Measurements from ENCODE around the gene KRT16. TPM values are rescaled to one million over a fixed set of nuclear protein-coding genes. Genes with fewer than 3 reads are reported as not detected.
"Not testable (repeated sequence)": the region's sequence is repeated elsewhere in the genome, so short reads cannot be mapped to it uniquely, and the experiment has no call there.

KRT16 gene
- total RNA-seq, 1 donor from 2014 or later: not detected

DNA sequence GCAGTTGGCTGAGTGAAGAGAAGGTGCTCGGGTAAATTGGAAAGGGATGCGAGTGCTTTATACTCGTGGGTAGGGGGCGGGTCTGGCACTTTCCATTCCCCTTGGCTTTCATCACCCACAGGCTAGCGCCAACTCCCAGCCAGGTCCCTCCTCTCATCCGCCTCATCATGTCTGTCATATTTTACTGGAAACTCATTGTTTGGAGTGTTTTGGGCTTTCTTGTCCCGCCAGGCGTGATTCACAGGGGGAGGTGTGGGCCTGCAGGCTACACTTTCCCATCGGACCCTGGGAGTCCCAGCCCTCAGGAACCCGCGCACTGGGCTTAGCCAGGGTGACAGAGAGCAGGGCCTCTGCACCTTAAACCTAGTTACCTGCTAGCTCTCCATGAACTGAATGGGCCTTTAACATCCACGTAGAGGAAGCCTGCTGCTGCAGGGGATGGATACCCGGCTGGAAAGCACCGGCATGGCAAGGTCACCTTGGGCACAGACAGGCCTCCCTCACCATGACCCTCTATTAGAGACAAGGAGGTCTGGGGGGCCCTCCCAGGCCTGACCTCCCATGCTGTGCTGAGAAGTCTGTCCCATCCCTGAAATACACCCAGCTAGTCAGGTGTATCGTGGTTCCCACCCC, 25.6 kb downstream of the KRT16 start, which contains the start of gene KRT14:
Gene KRT14, minus strand, starts transcription at position 33 of the 633 bp plus-strand sequence. CDS start 61 bp downstream, outside the sequence.
- intact Hi-C loops (cut with micrococcal nuclease): no loop called here

DNA sequence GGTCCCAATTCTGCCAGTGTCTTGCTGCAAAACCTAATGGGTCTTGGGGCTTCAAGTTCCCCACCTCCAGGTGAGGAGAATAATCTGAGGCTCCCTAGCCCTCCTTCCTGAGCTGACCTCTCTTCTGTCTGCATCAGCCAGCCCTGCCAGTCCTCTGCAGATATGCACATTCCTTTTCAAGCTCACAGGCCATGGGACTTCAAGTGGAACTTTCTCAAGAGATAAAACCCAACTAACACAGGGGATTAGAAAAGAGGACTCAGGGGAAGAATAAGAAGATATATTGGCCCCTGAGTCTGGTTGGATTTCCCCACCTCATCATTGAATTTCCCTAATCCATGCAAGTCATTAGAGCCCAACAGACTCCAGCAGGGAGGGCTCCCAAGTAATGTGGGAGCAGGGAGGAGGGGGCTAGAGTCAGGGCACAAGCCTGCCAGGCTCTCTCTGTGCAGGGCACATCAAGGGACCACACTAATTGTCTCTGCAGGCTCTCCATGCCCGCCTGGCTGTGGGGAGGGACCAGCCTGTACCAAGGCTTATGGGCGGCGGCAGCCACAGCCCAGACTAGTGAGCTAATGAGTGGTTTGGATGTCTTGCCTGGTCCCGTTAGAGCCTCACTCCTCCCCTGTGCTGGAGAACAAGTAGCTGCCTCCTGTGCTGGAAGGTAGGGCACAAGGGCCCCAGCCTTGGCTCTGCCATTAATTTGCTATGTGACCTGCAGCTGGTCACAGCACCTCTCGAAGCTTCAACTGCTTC, 27.1 kb downstream of the KRT16 start:
- intact Hi-C loops (cut with micrococcal nuclease): no loop called here

- intact Hi-C loops (cut with micrococcal nuclease): not testable (repeated sequence)
These were observed 28.1 kb downstream of the KRT16 start for GRCh38 chr17:41584331-41584927.

GRCh38 chr17:41583137-41584127, 29.1 kb downstream of the KRT16 start:
- intact Hi-C loops (cut with micrococcal nuclease): no loop called here

- intact Hi-C loops (cut with micrococcal nuclease): not testable (repeated sequence)
These were observed 30.3 kb downstream of the KRT16 start for GRCh38 chr17:41582061-41582968.

DNA sequence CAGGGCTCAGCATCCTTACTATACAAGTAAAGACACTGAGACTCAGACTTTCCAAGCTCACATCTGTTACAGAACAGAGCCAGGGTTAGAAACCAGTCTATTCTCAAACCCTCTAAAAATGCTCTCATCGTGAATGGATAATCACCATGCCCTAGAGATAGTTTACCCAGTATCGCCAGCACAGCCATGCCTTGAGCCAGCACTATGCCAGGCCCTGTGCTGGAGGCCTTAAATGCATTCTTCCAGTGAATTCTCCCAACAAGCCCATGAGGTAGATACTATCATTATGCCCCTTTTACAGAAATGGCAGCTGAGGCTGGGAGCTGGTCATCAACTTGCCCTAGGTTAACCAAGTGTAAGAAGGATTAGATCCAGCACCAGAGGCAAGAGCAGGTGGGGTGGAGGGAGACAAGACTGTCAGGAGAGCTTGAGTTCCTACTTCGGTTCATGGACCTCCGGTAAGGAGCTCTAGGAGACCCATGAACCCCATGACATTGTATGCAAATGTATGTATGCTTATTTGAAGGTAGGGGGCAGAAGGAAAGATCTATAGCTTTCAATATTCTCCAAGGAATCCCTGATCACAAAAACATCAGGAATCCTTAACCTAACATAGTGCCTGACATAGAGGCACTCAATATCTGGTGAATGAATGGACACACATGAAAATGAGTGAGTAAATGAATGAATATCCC, 31.1 kb downstream of the KRT16 start:
- intact Hi-C loops (cut with micrococcal nuclease): no loop called here

DNA sequence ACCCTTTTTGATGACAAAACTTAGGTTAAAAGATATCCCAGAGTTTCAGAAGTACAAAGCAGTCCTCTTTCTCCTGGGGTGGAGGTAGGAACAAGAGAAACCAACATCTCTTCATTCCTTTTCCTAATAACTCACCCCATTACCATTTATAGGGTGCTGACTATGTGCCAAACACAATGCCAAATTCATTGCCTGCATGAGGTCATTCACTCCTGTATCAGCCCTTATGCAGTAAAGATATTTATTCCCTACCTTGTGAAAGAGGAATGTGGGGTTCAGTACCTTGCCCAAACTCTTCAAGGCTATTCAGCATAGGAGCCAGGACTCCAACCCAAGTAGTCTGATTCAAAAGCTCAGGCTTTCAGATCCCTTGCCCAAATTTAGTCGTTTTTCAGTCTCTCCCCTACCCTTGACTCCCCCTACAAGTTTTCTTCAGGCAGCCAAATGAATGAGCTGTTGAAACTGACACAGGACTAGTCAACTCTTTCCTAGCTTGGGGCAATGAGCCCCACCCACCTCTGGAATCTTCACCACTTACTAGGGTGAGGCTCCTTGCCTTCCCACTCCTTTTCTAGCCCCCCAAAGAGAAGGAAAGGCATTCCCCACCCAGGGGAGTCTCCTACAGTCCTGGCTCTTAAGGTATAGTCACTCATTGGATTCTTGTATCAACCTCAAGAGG, 31.7 kb downstream of the KRT16 start:
- intact Hi-C loops (cut with micrococcal nuclease): no loop called here

DNA sequence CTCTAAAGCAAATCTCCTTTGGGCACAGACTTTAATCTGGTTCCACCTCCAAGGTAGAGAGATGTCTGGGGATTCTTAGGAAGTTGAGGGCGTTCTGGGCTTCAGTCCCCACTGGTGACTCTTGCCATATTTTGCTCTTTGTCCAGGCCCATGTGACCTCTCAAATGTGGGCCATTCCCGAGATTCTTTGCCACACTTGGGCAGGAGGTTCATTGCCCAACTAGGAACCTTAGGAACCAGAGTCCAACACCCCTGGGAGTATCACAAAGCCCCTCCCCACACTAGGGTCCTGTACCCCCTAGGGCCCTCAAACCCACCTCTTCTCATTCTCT, 32.4 kb downstream of the KRT16 start:
- intact Hi-C loops (cut with micrococcal nuclease): no loop called here

DNA sequence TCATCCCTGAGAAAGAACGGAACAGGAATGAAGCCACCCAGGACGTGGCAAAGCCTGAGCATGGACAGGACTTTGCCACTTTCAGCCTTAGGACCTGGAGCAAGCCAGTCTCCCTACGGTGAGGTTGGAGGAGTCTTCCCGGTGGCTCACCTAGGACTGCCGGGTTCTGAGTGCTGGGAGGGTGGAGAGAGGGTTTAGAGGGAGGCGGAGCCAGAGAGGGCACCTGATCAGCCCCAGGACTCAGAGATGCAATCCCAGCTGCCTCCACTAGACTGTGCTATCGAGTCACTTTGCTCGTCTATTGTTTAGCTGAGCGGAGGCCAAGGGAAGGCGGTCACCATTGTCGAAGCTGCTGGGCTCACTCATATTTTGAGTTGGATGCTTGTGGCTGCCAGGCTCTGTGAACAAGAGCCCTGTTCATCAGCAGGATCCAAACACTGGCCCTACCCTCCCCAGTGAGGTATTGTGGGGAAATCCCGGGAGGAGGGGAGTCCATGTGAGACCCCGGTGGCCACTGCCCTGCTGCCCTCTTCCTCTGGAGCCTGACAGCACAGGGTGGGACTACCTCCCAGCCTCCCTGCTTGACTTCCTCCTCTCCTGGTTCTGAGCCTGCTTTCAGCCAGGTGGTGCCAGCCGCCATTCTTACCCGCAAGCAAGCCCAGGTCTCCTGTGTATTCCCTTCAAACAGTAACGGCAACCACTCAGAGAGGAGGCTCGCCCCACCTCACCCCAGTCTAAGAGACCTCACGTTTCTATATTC, 32.9 kb downstream of the KRT16 start:
- intact Hi-C loops (cut with micrococcal nuclease): loop anchor here (2.0 kb wide), 1 partner anchor 69 kb away; no protein-coding TSS in a partner anchor

DNA sequence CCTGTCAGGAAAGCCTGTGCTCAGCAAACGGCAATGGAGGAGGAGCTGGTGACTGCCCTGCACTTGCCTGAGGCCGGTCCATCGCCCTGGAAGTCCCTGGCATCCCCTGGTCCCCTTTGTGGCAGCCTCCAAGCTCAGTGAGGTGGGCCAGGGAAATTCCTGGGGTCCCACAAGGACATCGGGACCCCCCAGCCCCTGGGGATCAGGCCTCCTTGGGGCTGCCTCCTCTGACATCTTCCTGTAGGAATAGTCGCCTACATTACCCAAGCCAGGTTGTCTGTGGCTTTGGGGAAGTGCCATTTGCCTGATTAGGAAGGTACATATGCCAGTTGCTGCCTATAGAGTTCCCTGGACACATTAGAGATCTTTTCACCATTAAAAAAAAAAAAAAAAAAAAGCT, 33.6 kb downstream of the KRT16 start:
- intact Hi-C loops (cut with micrococcal nuclease): loop anchor here (2.0 kb wide), 1 partner anchor 70 kb away; no protein-coding TSS in a partner anchor

DNA sequence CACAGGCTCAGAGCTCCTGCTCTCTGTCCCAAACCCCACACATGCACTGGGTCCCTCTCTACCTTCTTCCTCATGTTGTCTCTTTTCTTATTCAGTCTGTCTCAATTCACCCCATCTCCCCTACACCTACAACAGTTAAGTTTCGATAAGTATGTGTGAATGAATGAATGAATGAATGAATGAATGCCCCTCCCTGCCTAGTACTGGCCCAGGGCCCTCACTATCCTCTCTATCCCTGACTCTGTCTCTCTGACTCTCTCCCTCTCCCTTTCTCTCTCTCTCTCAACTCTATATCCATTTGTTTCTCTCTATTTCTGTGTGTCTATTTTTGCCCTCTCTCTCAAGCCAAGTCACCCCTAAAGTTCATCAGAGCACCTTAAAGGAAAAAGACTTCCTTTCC, 34.0 kb downstream of the KRT16 start:
- intact Hi-C loops (cut with micrococcal nuclease): loop anchor here (2.0 kb wide), 1 partner anchor 70 kb away; no protein-coding TSS in a partner anchor

- intact Hi-C loops (cut with micrococcal nuclease): not testable (repeated sequence)
These were observed 35.8 kb downstream of the KRT16 start for GRCh38 chr17:41576740-41577139.

- intact Hi-C loops (cut with micrococcal nuclease): no loop called here
These were observed 37.2 kb downstream of the KRT16 start for GRCh38 chr17:41575336-41575735.

- intact Hi-C loops (cut with micrococcal nuclease): no loop called here
These were observed 40.8 kb downstream of the KRT16 start, which contains the start of gene KRT9 for GRCh38 chr17:41571561-41572434. Gene KRT9 (minus strand): TSS chr17:41572059. CDS start chr17:41571992, 67 bp downstream.

DNA sequence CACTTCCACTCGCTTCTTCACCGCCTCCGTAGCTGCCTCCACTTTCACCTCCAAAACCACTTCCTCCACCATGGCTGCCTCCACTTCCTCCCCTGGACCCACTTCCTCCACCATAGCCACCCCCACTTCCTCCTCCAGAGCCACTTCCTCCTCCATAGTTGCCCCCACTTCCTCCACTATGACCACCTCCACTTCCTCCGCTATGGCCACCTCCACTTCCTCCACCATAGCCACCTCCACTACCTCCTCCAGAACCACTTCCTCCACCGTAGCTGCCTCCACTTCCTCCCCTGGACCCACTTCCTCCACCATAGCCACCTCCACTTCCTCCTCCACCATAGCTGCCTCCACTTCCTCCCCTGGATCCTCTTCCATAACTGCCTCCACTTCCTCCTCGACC, 45.2 kb downstream of the KRT16 start:
- intact Hi-C loops (cut with micrococcal nuclease): no loop called here

DNA sequence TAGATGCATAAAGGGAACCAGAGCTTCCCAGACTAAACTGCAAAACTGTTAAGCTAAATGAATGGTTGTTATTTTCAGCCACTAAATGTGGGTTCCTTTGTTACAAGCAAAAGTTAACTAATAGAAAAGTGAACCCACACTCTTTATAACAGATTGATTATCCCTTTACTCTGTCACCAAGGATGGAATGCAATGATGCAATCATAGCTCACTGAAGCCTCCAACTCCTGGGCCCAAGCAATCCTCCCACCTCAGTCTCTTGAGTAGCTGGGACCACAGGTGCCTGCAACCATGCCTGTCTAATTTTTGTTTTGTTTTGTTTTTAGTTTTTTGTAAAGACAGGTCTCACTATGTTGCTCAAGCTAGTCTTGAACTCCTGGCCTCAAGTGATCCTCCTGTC, 47.2 kb downstream of the KRT16 start:
- intact Hi-C loops (cut with micrococcal nuclease): no loop called here

DNA sequence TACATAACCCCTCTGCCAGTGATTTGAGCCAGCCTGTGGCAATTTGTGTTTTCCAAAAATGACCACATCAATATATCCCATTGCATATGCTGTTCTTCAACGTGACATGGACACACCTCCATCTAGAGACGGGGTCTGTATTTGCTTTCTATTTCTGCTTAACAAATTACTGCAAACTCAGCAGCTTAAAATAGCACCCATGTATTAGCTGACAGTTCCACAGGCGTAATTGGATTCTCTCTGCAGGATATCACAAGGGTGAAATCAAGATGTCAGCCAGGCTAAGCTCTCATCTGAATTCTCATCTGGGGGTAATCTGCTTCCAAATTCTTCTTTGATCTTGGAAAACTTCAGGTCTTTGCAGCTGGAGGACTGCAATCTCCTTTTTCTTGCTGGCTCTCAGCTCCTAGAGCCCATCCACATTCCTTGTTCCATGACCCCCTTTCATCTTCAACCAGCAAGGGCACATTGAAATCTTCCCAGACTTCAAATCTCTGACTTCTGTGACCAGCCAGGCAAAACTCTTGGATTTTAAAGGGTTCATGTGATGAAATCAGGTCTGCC, 48.9 kb downstream of the KRT16 start:
- intact Hi-C loops (cut with micrococcal nuclease): no loop called here

All from T-helper 2 cell treated with Interferon-gamma antibody and Interleukin-4, amounts not matched to agents 100 ng/mL and 5 ng/mL, for 36 hours (primary cell).